MCF 10A (cell line): ENCODE data around the gene KRT76. TPM values are rescaled to one million over a fixed set of nuclear protein-coding genes. Genes with fewer than 3 reads are reported as not detected.

Experiments
- BruUV-seq: library from RNA; stranded (reverse); fragments of 400-500 nt; replicated peaks from 2 replicates; lab custom pipeline; 2021; lab: Mats Ljungman, UMichigan
- CTCF ChIA-PET: fragments of 300-600 bp; sonication (Branson Sonifier 250); formaldehyde crosslinking; extraction: SDS; loops from one replicate; lab custom pipeline; 2021; ENCODE audit warnings: antibody characterized with exemption, inconsistent platforms; lab: Yijun Ruan, JAX
- POLR2A ChIA-PET: fragments of 300-600, 350-650 bp; sonication (Branson Sonifier 250); formaldehyde crosslinking; extraction: SDS; loops from one replicate; lab custom pipeline; 2020; ENCODE audit warnings: antibody characterized with exemption, inconsistent platforms; lab: Yijun Ruan, JAX
- DNase-seq: peaks from one replicate; pipeline ENCODE4 v3.0.0-alpha.2; 2018; ENCODE audit not compliant: unreplicated experiment
- H3K27ac Mint-ChIP-seq: one replicate; pipeline ENCODE4 v1.8.0; 2022; ENCODE audit warnings: mild to moderate bottlenecking, low read depth, mixed read lengths; ENCODE audit not compliant: unreplicated experiment
- H3K27me3 Mint-ChIP-seq: one replicate; pipeline ENCODE4 v1.8.0; 2022; ENCODE audit warnings: mixed read lengths; ENCODE audit not compliant: insufficient read depth, unreplicated experiment
- H3K36me3 Mint-ChIP-seq: one replicate; pipeline ENCODE4 v1.8.0; 2022; ENCODE audit warnings: mild to moderate bottlenecking, moderate library complexity, mixed read lengths; ENCODE audit not compliant: insufficient read depth, unreplicated experiment
- H3K4me1 Mint-ChIP-seq: one replicate; pipeline ENCODE4 v1.8.0; 2022; ENCODE audit warnings: mixed read lengths; ENCODE audit not compliant: insufficient read depth, unreplicated experiment
- H3K4me3 Mint-ChIP-seq: one replicate; pipeline ENCODE4 v1.8.0; 2022; ENCODE audit warnings: mild to moderate bottlenecking, moderate library complexity, mixed read lengths; ENCODE audit not compliant: unreplicated experiment
- H3K9me3 Mint-ChIP-seq: one replicate; pipeline ENCODE4 v1.8.0; 2022; ENCODE audit warnings: mixed read lengths; ENCODE audit not compliant: unreplicated experiment
- CTCF ChIP-seq: fragments of 200-600 bp; IDR thresholded peaks from one replicate; pipeline ENCODE4 v1.8.0; 2022; ENCODE audit warnings: antibody characterized with exemption, mild to moderate bottlenecking; ENCODE audit not compliant: unreplicated experiment
- intact Hi-C: fragments of 100-400 bp; cut with micrococcal nuclease; formaldehyde crosslinking; loops from 2 replicates; pipeline ENCODE4 v1.14.1; 2022
- total RNA-seq: library from RNA; stranded (reverse); gene quantifications from 2 replicates; pipeline ENCODE4 v1.2.3, GENCODE V29; 2022

KRT76 gene
- total RNA-seq, 1 experiment from 2014 or later: not detected

DNA sequence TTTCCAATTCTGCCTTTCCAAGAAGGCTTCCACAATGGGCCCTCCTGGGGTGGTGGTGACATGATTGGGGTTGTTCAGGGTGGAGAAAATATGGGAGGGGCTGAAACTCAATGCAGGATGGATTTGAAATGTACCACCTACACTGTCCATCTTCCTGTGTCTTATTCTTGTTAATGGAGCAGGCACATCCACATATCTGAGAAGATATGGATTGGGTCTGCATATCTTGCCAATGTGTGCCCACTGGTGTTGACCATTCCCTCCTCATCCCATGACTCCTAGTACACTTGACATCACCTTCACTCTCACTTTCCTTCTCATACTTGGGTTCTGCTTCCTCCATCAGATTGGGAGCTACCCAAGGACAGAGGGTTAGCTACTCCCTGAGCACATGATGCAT, 7.2 kb downstream of the KRT76 start:
- intact Hi-C loops: no loop called here
- H3K4me1 Mint-ChIP-seq: no peaks in the 10 kb centered on the region
- H3K36me3 Mint-ChIP-seq: no peaks in the 10 kb centered on the region
- CTCF ChIA-PET: interaction anchor here (0.7 kb wide), 1 partner anchor 940 kb away, joined by 3 read pairs; no protein-coding TSS in a partner anchor
- POLR2A ChIA-PET: interaction anchor here (1.2 kb wide), 1 partner anchor 26 kb away, joined by 3 read pairs; no protein-coding TSS in a partner anchor
- H3K27me3 Mint-ChIP-seq: peaks cover 43% of the 10 kb centered on the region
- TF ChIP-seq CTCF: no peak
- no peaks in the 10 kb centered on the region for H3K9me3 Mint-ChIP-seq
- BruUV-seq: no TSS peak
- H3K4me3 Mint-ChIP-seq: no peak overlapping the region
- H3K27ac Mint-ChIP-seq: no peak overlapping the region
- DNase-seq: no peak

- no peak overlapping the region for H3K4me3 Mint-ChIP-seq
- H3K27ac Mint-ChIP-seq: no peak overlapping the region
- no peak for TF ChIP-seq CTCF
- intact Hi-C loops: no loop called here
- peaks cover 43% of the 10 kb centered on the region for H3K27me3 Mint-ChIP-seq
- BruUV-seq: no TSS peak
- no peak for DNase-seq
- H3K4me1 Mint-ChIP-seq: no peaks in the 10 kb centered on the region
- POLR2A ChIA-PET: no interaction called here
- CTCF ChIA-PET: no interaction called here
- no peaks in the 10 kb centered on the region for H3K9me3 Mint-ChIP-seq
- no peaks in the 10 kb centered on the region for H3K36me3 Mint-ChIP-seq
Measured at GRCh38 chr12:52769354-52769753, 7.8 kb downstream of the KRT76 start.

DNA sequence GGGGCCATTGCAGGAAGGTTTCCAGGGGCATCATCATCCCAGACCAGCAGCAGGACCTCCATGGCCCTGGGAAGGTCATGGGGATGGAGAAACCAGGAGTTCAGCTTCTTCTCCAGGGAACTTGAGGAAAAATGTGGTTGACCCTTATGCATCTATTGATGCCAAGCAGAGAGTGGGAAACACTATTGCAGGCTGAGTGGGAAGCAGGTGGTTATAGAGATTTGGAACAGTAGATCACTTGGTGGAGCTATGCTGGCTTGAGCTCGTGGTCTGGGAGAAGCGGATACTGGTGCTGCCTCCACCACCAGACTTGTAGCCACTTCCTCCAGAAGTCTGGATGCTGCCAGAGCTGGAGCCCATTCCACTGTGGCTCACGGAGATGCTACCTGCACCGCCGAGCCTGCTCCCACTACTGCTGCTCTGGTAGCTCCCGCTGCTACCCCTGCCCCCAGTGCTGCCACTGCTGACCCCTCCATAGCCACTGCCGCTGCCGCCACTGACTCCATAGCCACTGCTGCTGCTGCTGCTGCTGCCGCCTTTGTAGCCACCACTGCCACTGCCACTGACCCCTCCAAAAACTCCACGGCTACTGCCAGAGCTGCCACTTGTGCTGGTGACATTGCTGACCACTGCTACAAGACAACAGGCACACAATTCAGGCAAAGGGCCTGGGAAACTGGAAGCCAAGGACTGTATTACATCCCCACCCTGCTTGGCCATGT, 8.5 kb downstream of the KRT76 start:
- peaks cover 45% of the 10 kb centered on the region for H3K27me3 Mint-ChIP-seq
- POLR2A ChIA-PET: no interaction called here
- CTCF ChIA-PET: no interaction called here

DNA sequence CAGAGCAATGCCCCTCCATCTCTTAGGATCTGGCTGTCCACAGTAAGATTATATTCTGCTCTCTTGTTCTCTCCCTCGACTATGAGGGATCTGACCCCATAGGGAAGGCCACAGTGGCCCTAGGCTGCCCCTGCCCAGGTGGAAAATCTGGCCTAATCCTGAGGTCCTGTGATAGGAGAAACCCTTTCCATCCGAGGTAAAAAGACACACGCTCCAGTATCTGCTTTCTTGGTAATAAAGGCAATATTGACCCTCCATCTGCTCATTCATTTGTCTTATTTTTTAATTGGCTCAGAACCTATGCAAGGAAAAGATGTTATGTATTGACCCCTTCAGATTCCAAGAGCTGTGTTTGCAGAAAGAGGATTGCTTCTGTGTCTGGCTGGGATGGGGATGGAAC, 9.7 kb downstream of the KRT76 start:
- intact Hi-C loops: no loop called here

More for the DNA sequence above, 8.5 kb downstream of the KRT76 start:
- Mint-ChIP-seq H3K9me3 (no peaks in the 10 kb centered on the region), H3K36me3 (no peaks in the 10 kb centered on the region), H3K4me3 (no peak overlapping the region), H3K4me1 (no peaks in the 10 kb centered on the region), H3K27ac (no peak overlapping the region)
- TF ChIP-seq CTCF: no peak
- no peak for DNase-seq
- intact Hi-C loops: no loop called here
- BruUV-seq: no TSS peak

More for the DNA sequence above, 9.7 kb downstream of the KRT76 start:
- Mint-ChIP-seq H3K4me1 (no peaks in the 10 kb centered on the region), H3K27ac (no peak overlapping the region), H3K4me3 (no peak overlapping the region), H3K36me3 (no peaks in the 10 kb centered on the region), H3K9me3 (no peaks in the 10 kb centered on the region), H3K27me3 (peaks cover 45% of the 10 kb centered on the region)
- CTCF ChIA-PET: no interaction called here
- no TSS peak for BruUV-seq
- no peak for DNase-seq
- no peak for TF ChIP-seq CTCF
- POLR2A ChIA-PET: no interaction called here
